Activated CD4-positive, alpha-beta T cell treated with anti-CD3 and anti-CD28 coated beads, Interleukin-2, amount 10 ng/mL, durations not matched to agents 7 days and 5 days (primary cell): ENCODE results near the gene LY6G5B. TPM values are rescaled to one million over a fixed set of nuclear protein-coding genes. Genes with fewer than 3 reads are reported as not detected.

Source experiments
- CTCF ChIA-PET: fragments of 350-600 bp; sonication (Branson Sonifier 250); formaldehyde crosslinking; loops from one replicate; lab custom pipeline; 2021; ENCODE audit warnings: antibody characterized with exemption; lab: Charles Lee
- POLR2A ChIA-PET: fragments of 350-600 bp; sonication (Branson Sonifier 250); formaldehyde crosslinking; loops from one replicate; lab custom pipeline; 2021; ENCODE audit warnings: antibody characterized with exemption; lab: Charles Lee
- DNase-seq: peaks from one replicate; pipeline ENCODE4 v3.0.0-alpha.2; 2020
- H3K27ac Mint-ChIP-seq: one replicate; pipeline ENCODE4 v1.8.0; 2021; ENCODE audit warnings: mild to moderate bottlenecking, moderate library complexity, mixed read lengths
- H3K27me3 Mint-ChIP-seq: one replicate; pipeline ENCODE4 v1.8.0; 2021; ENCODE audit warnings: mixed read lengths
- H3K36me3 Mint-ChIP-seq: one replicate; pipeline ENCODE4 v1.8.0; 2021; ENCODE audit warnings: low read depth, mixed read lengths
- H3K4me1 Mint-ChIP-seq: one replicate; pipeline ENCODE4 v1.8.0; 2021; ENCODE audit warnings: mixed read lengths
- H3K4me3 Mint-ChIP-seq: one replicate; pipeline ENCODE4 v1.8.0; 2021; ENCODE audit warnings: mild to moderate bottlenecking, moderate library complexity, mixed read lengths
- H3K9me3 Mint-ChIP-seq: one replicate; pipeline ENCODE4 v1.8.0; 2021; ENCODE audit warnings: mixed read lengths
- total RNA-seq, 2 experiments: library from RNA; stranded (reverse); gene quantifications; one replicate each; pipeline ENCODE4 v1.2.3, GENCODE V29; 2021

The LY6G5B gene
- total RNA-seq, 2 experiments from 2014 or later, result 26.0 to 27.4 TPM

DNA sequence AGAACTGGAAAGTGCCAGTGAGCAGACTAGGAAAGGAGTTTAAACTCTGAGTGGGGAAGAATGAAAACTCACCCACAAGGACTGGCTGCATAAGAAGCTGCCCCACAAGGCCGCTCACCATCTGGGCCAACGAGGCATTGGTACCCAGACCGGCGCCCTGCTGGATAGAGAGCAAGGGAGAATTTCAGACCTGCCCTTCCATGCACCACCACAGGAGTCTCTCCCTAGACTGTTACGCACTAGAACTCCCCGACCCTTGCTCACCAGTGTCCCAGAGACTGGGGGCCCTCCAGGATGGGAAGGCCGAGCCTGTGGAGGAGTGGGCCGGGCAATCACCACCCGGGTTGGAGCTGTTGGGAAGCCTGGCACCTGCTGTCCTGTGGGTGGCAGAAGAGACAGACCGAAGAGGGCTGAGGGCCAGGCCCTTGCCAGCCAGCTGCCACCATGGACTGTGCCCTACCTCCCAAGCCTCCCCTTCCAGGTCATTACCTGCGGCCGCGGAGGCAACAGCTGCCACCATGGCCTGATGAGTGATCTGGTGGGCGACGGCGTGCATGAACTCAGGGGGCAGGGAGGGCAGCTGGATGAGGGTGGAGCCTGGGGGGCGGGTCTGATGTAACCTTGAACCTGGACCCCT lies 25.8 kb upstream of the LY6G5B start:
- Mint-ChIP-seq H3K4me1 (peaks cover 7% of the 10 kb centered on the region), H3K4me3 (no peak overlapping the region), H3K27me3 (no peaks in the 10 kb centered on the region), H3K27ac (no peak overlapping the region), H3K36me3 (peaks cover 55% of the 10 kb centered on the region), H3K9me3 (no peaks in the 10 kb centered on the region)
- ChIA-PET CTCF (interaction anchor here (0.7 to 1.4 kb wide), 2 partner anchors 27 to 1194 kb away, joined by 3 read pairs; partner anchors contain the start of gene TAP2), POLR2A (no interaction called here)
- DNase-seq, result no peak

DNA sequence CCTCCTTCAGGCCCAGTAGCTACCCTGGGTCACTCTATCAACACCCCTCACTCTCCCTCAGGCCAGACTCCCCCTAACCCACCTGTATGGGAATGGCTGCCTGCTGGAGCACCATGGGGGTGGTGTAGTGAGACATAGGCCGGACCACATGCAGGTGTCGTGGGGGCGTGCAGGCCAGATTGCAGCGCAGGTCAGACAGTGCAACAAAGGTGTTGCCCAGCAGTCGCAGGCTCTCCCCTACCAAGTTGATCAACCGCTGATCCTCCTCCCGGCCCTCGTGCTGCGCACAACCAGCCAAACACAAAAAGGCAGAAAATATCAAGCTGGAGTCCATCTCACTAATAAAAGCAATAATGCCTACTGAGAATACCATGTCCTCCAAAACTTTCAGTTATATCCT lies 24.5 kb upstream of the LY6G5B start:
- no peak overlapping the region for H3K27ac Mint-ChIP-seq

DNA sequence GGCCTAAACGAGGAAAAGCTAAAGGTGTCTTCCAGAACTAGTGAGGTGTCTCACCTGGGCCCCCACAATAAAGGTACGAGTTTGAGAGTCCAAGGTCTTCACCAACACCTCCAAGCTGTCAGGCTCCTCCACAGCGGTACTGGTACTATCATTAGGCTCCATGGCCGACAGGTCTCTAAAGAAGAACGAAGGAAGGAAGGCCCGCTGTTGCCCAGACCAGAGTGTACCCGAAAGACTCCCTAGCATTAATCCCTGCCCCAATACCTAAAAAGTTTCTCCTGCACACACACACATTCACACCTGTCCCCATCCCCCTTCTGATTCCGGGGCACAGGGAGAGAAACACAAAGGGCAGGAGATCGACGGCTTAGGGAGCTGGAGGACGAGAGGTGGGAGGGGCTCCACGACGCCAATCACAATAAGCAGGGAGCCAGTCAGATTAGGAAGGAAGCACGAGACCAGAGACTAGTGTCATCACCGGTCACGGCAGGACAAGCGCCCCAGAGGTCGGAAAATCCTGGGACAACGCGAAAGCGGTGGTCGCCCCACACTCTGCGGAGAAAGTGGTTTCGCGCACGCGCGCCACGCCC lies 18.1 kb upstream of the LY6G5B start:
- Mint-ChIP-seq H3K4me3 (peak overlapping the region; percentile 95), H3K27ac (peak overlapping the region; percentile 100), H3K27me3 (no peaks in the 10 kb centered on the region), H3K9me3 (no peaks in the 10 kb centered on the region), H3K36me3 (peaks cover 41% of the 10 kb centered on the region), H3K4me1 (peaks cover 49% of the 10 kb centered on the region)
- no peak for DNase-seq
- ChIA-PET POLR2A (interaction anchor here (0.7 to 1.8 kb wide), 3 partner anchors 9 to 30 kb away, joined by 3 to 6 read pairs (median 3); partner anchors contain the start of genes C6orf47 and GPANK1), CTCF (interaction anchor here (0.6 to 5.4 kb wide), 9 partner anchors 11 to 1270 kb away, joined by 3 to 32 read pairs (median 4); partner anchors contain the start of gene GPANK1)

More for the DNA sequence above, 24.5 kb upstream of the LY6G5B start:
- Mint-ChIP-seq H3K4me3 (no peak overlapping the region), H3K4me1 (peaks cover 14% of the 10 kb centered on the region), H3K9me3 (no peaks in the 10 kb centered on the region), H3K27me3 (no peaks in the 10 kb centered on the region), H3K36me3 (peaks cover 57% of the 10 kb centered on the region)
- CTCF ChIA-PET, result interaction anchor here (1.2 to 1.4 kb wide), 2 partner anchors 18 to 28 kb away, joined by 3 read pairs; no protein-coding TSS in a partner anchor
- POLR2A ChIA-PET, result no interaction called here
- DNase-seq, result no peak

DNA sequence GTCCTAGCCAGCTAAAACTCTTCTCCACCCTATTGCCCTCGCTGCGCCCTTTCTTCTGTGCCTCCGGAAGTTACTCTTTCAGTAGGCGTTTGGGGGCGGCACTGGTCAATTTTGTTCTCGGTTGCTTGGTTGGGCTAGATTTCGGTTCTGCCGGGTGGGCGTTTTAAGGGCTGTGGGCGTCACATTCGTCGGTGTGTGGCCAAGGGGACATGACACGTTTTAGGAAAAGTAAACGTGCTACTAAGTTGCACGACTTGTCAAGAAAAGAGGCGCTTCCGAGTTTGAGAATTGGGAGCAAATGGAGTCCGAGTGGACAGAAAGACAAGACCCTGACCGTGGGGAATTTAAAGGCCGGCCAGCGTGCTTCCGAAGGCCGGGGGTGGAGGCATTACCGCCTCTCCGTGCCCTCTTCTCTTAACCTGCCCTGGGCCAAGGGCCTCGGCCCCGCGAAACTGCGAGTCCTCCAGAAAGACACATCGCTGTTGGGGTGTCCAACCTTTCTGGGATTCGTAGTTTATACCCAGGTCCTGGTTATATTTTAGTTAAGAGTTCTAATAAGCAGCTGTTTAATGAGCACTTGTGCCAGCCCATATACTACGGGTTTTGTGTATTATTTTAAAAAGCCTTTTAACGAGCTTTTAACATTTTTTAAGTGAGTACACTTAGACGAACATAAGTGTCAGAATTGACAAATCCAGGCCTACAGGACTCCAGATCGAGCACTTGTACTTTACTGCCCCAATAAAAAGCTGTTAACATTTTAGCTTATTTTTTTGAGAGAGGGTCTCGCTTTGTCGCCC lies 16.7 kb upstream of the LY6G5B start:
- peaks cover 60% of the 10 kb centered on the region for H3K4me1 Mint-ChIP-seq
- H3K27me3 Mint-ChIP-seq, result no peaks in the 10 kb centered on the region
- peak overlapping the region; percentile 95 for H3K4me3 Mint-ChIP-seq
- ChIA-PET CTCF (interaction anchor here (0.7 to 5.4 kb wide), 15 partner anchors 10 to 178 kb away, joined by 3 to 32 read pairs (median 4); partner anchors contain the start of genes ATP6V1G2, DDX39B, GPANK1 and VARS1), POLR2A (interaction anchor here (0.6 to 1.8 kb wide), 3 partner anchors 12 to 91 kb away, joined by 3 to 10 read pairs (median 6); partner anchors contain the start of gene GPANK1)
- H3K27ac Mint-ChIP-seq, result peak overlapping the region; percentile 100
- DNase-seq, result peak; percentile 91
- peaks cover 39% of the 10 kb centered on the region for H3K36me3 Mint-ChIP-seq
- no peaks in the 10 kb centered on the region for H3K9me3 Mint-ChIP-seq

DNA sequence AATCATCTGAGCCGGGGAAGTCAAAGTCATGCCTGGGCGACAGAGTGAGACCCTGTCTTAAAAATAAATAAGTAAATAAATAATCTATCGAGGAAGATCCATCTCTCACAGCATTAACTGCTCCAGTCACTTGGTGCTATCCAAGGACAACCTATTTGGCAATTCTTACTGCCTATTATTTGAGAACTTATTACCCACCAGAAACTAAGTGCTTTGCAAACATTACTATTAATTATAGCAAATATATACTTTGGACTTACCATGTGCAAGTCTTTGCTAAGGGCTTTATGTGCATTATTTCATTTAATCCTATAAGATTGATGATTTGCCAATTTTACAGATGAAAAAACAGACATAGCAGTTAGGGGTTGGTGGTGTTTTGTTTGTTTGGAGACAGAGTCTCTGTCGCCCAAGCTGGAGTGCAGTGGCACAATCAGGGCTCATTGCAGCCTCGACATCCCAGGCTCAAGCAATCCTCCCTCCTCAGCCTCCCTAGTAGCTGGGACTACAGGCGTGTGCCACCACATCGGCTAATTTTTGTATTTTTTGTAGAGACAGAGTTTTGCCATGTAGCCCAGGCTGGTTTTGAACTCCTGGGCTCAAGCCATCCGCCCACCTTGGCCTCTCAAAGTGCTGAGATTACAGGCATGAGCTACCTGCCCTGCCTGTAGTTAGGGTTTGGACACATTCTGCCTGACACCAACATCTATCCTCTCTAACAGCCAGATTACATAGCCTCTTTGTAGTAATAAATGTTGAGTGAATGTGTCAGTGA lies 15.0 kb upstream of the LY6G5B start:
- POLR2A ChIA-PET, result no interaction called here
- Mint-ChIP-seq H3K27me3 (no peaks in the 10 kb centered on the region), H3K4me1 (peaks cover 68% of the 10 kb centered on the region), H3K9me3 (no peaks in the 10 kb centered on the region), H3K27ac (no peak overlapping the region), H3K4me3 (no peak overlapping the region), H3K36me3 (peaks cover 42% of the 10 kb centered on the region)
- no peak for DNase-seq
- CTCF ChIA-PET, result interaction anchor here (0.7 to 5.4 kb wide), 9 partner anchors 8 to 175 kb away, joined by 3 to 32 read pairs (median 3); partner anchors contain the start of genes CSNK2B, DDX39B, GPANK1 and NFKBIL1

DNA sequence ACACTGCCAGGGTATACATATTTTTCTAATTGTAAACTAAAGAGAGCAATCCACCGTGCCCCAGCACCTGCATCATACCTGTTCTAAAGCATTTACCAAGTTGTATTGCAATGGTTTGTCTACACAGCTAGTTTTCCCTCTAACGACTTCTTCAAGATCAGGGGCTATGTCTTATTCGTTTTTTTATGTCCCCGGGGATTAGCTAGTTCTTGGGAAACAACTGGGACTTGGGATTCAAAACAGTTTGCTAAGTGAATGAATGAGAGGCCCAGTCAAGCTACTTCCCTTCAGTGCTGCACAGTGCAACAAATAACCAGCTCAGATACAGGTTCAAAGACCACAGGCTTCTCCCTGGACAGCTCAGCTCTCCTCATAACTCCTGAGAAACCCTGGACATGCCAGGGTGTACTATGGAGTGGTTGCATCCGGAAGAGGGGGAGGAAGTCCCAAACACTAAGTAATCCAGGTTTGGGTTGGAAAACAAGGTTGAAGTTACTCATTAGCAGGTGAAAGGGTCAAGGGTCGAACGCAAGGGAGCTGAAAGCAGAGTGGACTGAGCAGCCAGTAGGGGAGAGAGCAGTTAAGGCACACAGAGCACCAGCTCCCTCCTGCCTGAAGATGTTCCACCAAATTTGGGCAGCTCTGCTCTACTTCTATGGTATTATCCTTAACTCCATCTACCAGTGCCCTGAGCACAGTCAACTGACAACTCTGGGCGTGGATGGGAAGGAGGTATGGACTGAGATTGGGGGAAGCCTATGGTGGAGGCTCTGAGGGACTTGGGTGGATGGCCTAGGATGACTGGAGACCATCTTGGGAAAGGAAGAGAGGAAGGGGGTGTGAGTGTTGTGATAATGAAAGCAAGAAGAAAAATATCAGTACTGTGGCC lies 14.2 kb upstream of the LY6G5B start, which contains the start of gene APOM:
Gene APOM (plus strand): TSS at position 546 of the 889 bp plus-strand sequence. CDS start 73 bp downstream, at position 619.
- Mint-ChIP-seq H3K4me1 (peaks cover 68% of the 10 kb centered on the region), H3K36me3 (peaks cover 44% of the 10 kb centered on the region), H3K27me3 (no peaks in the 10 kb centered on the region), H3K27ac (peak within 1 kb of the TSS; percentile 63), H3K9me3 (no peaks in the 10 kb centered on the region), H3K4me3 (no peak within 1 kb of the TSS)
- ChIA-PET POLR2A (no interaction called here), CTCF (interaction anchor here (1.0 to 5.4 kb wide), 4 partner anchors 7 to 104 kb away, joined by 3 to 32 read pairs (median 3); partner anchors contain the start of genes CSNK2B, GPANK1 and LTB)
- DNase-seq, result no peak

DNA sequence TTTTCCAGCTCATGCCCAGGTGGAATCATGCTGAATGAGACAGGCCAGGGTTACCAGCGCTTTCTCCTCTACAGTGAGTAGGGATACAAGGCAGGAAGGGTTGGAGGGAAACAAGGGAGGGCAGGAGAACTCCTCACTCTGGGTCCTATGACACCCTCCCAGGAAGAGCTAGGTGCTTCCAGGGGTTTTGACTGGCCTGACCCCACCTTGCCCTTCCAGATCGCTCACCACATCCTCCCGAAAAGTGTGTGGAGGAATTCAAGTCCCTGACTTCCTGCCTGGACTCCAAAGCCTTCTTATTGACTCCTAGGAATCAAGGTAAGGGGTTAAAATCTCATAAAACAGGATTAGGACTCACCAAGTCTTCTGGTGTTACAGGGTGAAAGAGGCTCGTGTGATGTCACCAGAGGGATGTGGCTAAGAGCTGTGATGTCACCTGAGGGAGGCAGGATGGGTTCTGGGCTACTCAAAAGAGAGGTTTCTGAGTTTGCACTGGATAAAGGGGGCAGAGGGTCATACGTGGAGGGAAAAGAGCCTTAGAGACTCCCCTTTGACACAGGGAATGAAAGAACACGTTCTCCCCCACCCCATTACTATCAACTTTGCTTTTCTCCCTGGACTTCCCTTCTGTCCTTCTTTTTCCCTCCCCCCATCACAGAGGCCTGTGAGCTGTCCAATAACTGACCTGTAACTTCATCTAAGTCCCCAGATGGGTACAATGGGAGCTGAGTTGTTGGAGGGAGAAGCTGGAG lies 12.2 kb upstream of the LY6G5B start:
- Mint-ChIP-seq H3K36me3 (peaks cover 55% of the 10 kb centered on the region), H3K4me1 (peaks cover 70% of the 10 kb centered on the region), H3K4me3 (peak overlapping the region; percentile 31), H3K27me3 (no peaks in the 10 kb centered on the region), H3K9me3 (no peaks in the 10 kb centered on the region), H3K27ac (peak overlapping the region; percentile 61)
- POLR2A ChIA-PET, result interaction anchor here (0.6 to 0.7 kb wide), 2 partner anchors 59 to 181 kb away, joined by 3 to 5 read pairs; no protein-coding TSS in a partner anchor
- peak; percentile 45 for DNase-seq
- CTCF ChIA-PET, result interaction anchor here (0.8 to 1.6 kb wide), 5 partner anchors 16 to 173 kb away, joined by 3 to 6 read pairs (median 4); no protein-coding TSS in a partner anchor

DNA sequence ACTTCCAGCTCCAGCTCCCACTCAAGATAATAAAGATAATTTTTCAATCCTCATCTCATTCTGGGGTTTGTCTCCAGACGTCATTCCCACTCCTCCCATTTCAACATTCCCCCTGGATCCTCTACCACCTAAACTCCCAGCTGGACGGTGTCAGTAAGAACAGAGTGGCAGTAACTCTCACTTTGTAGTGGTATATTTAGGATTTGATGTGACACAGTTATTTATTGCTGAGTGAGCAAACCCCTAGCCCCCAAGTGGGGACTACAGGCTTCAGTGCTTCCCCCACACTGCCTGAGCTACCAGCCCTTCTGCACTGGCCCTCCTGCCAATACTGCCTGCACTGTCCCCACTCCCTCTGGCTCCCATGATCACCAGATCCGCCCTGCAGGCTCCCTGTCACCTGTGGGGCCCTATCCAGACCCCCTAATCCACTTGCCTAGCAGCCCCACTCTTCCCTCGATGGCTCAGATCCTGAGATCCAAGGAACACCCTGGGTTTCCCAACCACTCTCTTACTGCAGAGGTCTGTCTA lies 11.6 kb upstream of the LY6G5B start:
- Mint-ChIP-seq H3K27ac (peak overlapping the region; percentile 81), H3K9me3 (no peaks in the 10 kb centered on the region), H3K4me1 (peaks cover 70% of the 10 kb centered on the region), H3K4me3 (peak overlapping the region; percentile 93), H3K36me3 (peaks cover 56% of the 10 kb centered on the region), H3K27me3 (no peaks in the 10 kb centered on the region)
- CTCF ChIA-PET, result interaction anchor here (0.8 to 1.6 kb wide), 4 partner anchors 16 to 111 kb away, joined by 3 to 6 read pairs (median 4); no protein-coding TSS in a partner anchor
- POLR2A ChIA-PET, result interaction anchor here (0.7 kb wide), 1 partner anchor 60 kb away, joined by 5 read pairs; no protein-coding TSS in a partner anchor
- no peak for DNase-seq

DNA sequence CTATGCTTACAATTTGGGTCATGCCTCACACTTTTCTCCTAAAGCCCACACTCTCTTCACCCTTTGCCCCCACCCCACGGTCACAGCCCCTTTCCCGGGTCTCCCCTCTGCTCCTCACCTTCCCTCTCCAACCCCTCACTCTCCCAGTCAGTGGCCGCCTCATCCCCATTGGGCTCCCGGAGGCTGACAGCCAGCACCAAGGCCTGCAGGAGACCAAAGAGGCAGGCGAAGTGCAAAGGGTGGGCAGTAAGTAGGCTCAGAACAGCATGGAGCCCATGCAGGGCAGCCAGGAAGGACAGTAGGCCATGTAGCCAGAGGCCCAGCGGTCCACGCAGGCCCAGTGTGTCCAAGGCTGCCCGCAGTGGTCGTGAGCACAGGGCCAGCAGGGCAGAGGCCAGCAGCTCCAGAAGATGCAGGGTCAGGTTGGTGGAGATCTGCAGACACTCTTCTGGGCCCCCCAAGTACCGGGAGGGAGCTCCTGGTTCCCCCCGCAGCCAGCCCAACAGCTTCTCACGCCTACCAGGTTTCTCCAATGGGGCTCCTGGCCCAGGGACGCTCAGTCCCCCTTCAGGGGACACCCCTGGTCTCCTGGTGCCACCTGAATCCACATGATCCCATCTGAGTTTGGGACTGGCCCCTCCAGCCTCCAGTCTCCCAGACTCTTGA lies 10.7 kb upstream of the LY6G5B start:
- peak overlapping the region; percentile 93 for H3K4me3 Mint-ChIP-seq
- peaks cover 74% of the 10 kb centered on the region for H3K4me1 Mint-ChIP-seq
- CTCF ChIA-PET, result interaction anchor here (0.9 kb wide), 2 partner anchors 9 to 116 kb away, joined by 3 to 4 read pairs; partner anchors contain the start of gene DDX39B
- no peak for DNase-seq
- POLR2A ChIA-PET, result no interaction called here
- H3K36me3 Mint-ChIP-seq, result peaks cover 65% of the 10 kb centered on the region
- H3K27me3 Mint-ChIP-seq, result no peaks in the 10 kb centered on the region
- H3K9me3 Mint-ChIP-seq, result no peaks in the 10 kb centered on the region
- H3K27ac Mint-ChIP-seq, result peak overlapping the region; percentile 87
